Measurements from ENCODE around the gene UBE2K.
"Not testable (repeated sequence)": the region's sequence is repeated elsewhere in the genome, so short reads cannot be mapped to it uniquely, and the experiment has no call there.

UBE2K gene

GRCh38 chr4:39732728-39733127, 34.8 kb downstream of the UBE2K start:
- no peak for DNase-seq

DNA sequence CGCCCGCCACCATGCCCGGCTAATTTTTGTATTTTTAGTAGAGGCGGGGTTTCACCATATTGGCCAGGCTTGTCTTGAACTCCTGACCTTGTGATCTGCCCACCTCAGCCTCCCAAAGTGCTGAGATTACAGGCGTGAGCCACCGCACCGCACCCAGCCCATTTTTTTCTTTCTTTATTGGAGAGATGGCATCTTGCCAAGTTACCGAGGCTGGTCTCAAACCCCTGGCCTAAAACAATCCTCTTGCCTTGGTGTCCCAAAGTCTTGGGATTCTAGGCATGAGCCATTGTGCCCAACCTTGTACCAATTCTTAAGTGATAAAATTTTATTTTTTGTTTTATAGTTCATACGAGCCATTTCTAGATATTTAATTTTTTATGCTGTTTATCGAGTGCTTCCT, 41.7 kb downstream of the UBE2K start:
- DNase-seq = not testable (repeated sequence)

GRCh38 chr4:39741401-39741800, 43.5 kb downstream of the UBE2K start:
- no peak for DNase-seq

- DNase-seq = no peak
These were observed 48.0 kb downstream of the UBE2K start for GRCh38 chr4:39745920-39746319.

DNA sequence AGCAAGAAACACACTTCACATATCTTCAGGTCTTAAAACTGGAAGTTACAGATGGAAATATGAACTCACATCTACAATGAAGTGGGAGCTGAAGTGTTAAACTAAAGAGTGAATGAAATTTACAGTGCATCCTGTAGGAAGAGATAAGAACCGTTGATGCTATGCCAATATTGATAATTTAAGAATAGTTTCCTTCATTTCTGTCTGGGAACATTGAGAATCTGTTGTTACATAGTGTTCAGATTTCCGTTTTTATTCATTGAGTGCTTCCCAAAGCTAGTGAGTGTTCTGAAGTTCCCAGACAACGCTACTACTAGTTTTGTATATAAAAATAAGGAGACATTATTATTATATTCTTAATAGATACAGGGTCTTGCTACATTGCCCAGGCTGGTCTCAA, 52.3 kb downstream of the UBE2K start:
- no peak for DNase-seq

GRCh38 chr4:39754309-39754708, 56.4 kb downstream of the UBE2K start:
- no peak for DNase-seq

DNA sequence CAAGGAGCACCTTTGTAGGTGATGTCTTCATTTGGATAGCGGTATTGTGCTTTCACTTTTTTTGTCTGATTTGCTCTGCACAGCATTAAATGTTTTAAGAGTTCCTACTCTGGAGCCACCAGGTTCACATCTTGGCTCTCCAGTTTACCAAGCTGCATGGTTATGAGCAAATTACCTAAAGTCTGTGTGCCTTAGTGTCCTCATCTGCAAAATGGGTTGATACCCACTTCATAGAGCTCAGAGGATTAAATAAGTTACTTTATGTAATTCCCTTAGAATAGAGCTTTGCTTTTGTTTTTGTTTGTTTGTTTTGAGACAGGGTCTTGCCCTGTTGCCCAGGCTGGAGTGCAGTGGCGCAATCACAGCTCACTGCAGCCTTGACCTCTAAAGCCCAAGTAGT, 58.2 kb downstream of the UBE2K start:
- DNase-seq = no peak

- DNase-seq = no peak
These were observed 60.2 kb downstream of the UBE2K start for GRCh38 chr4:39758176-39758575.

- DNase-seq = no peak
These were observed 61.6 kb downstream of the UBE2K start for GRCh38 chr4:39759569-39759968.

DNA sequence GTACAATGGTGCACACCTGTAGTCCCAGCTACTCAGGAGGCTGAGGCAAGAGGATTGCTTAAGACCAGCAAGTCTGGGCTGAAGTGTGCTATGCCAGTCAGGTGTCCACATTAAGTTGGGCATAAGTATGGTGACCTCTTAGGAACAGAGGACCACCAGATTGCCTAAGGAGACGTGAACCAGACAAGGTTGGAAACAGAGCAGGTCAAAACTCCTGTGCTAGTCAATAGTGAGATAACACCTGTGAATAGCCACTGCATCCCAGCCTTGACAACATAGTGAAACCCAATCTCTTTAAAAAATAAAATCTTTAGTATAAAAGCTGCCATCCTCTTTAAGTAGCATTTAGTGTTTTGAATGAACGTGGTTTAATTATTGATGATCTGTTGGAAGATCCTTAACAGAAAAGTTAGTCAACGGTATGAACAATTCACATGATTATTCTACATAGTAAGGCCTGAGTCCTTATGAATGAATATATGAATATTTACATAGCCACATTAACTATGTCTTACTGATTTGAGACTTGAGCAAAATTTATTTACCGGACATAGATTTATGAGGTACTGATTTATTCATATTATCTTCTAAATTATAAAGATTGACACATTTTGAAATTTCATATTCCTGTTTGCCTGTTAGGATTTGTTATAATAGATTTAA, 63.2 kb downstream of the UBE2K start:
- DNase-seq = no peak

DNA sequence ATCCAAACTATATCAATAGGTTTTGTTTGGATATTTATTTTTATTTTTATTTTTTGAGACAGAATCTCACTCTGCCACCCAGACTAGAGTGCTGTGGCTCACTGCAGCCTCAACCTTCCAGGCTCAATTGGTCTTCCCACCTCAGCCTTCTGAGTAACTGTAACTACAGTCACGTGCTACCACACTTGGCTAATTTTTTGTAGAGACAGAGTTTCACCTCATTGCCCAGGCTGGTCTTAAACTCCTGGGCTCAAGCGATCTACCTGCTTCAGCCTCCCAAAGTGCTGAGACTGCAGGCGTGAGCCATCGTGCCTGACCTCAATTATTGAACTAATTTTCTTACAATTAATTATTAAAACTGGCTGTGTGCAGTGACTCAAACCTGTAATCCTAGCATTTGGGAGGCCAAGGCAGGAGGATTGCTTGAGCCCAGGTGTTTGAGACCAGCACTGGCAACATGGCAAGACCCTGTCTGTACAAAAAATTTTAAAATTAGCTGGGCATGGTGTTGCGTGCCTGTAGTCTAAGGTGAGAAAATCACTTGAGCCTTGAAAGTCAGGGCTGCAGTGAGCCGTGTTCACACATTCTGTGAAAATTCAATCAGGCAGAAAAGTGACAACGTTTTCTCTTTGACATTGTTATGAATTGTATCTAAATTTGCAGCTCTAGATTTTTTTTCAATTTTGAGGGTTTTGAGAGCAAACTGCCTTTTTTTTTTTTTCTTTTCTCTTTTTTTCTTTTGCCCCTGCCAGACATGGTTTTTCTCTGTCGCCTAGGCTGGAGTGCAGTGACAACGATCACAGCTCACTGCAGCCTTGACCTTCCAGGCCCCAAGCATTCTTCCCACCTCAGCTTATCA, 66.0 kb downstream of the UBE2K start:
- no peak for DNase-seq

DNA sequence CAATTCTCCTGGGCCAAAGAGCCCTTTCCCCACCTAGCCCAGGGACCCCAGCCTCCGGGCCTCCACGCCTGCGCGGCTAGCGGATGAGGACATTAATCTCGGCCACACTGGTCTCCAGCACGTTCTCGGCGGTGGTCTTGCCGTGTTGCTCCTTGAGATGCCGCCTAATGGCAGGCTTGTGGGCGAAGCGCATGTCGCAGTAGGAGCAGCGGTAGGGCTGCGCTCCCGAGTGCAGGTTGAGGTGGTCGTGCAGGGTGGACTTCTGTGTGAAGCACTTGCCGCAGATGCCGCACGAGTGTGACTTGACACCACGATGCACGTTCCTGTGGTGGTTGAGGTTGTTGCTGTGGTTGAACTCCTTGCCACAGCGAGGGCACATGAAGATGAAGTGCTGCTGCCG, 72.1 kb downstream of the UBE2K start:
- DNase-seq = no peak

GRCh38 chr4:39770471-39770870, 72.5 kb downstream of the UBE2K start:
- DNase-seq = no peak

- DNase-seq = no peak
These were observed 73.2 kb downstream of the UBE2K start for GRCh38 chr4:39770969-39771724.

DNA sequence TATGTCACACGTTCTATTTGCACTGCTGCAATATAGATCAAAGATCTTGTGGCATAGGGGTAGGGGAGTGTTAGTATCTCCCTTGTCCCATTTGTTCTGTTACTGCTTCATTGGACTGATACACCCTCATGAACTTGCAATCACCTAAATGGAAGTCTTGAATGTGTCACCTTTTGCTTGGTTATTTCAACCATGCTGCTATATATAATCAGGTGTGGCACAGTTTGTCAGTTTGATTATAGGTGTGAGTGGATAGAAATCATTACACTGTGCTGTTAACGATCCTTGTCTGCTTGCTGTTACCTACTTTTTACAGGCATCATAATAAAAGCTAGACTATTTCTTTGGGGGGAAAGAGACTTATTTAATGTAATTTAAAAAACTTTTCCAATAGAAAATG, 84.1 kb downstream of the UBE2K start:
- DNase-seq = not testable (repeated sequence)

- no peak for DNase-seq
These were observed 87.1 kb downstream of the UBE2K start for GRCh38 chr4:39785083-39785482.

DNA sequence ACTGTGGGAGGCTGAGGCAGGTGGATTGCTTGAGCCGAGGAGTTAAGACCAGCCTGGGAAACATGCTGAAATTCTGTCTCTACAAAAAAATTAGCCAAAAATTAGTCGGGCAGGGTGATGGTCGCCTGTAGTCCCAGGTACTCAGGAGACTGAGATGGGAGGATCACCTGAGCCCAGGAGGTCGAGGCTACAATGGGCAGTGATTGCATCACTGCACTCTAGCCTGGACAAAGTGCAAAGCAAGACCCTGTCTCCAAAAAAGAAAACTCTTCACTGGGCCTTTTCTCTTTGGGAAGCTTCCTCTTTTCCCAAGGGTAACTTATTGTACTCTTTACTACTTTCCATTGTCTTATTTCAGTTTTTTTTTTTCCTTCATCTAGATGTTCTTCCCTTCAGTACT, 88.9 kb downstream of the UBE2K start:
- DNase-seq = no peak

DNA sequence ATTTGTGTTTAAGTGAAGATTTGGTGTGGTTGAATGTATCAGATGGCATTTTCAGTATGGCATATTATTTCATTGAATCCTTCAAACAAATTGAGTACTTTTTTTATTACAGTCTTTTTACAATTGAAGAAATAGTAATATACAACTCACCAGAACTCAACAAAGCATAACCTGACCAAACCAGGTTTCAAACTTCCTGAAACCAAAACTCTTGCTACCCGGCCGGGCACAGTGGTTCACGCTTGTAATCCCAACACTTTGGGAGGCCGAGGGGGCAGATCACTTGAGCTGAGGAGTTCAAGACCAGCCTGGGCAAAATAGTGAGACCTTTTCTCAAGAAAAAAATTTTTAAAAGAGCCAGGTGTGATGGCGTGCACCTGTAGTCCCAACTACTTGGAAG, 94.2 kb downstream of the UBE2K start:
- no peak for DNase-seq

DNA sequence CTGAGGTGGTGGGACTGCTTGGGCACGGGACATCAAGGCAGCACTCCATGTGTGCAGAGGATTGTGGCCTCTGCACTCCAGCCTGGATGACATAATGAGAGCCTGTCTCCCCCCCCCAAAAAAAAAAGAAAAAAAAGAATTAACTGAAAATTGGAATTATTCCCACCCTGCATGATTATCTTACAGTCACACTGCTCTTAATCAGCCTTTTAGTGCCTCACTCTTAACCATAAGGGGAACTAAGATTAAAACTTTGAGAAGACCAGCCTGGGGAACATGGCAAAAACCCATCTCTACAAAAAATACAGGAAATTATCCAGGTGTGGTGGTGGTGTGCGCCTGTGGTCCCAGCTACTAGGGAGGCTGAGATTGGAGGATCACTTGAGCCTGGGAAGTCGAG, 94.6 kb downstream of the UBE2K start:
- DNase-seq = no peak

DNA sequence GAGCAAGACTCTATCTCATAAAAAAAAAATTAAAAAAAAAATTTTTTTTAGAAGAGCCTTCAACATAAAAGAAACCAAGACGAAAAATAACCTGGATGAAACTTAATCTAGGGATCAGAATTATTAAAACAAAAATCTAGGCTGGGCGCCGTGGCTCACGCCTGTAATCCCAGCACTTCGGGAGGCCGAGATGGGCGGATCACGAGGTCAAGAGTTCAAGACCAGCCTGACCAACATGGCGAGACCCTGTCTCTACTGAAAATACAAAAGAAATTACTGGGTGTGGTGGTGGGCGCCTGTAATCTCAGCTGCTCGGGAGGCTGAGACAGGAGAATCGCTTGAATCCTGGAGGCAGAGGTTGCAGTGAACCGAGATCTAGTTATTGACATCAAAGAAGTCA, 95.0 kb downstream of the UBE2K start:
- not testable (repeated sequence) for DNase-seq

DNA sequence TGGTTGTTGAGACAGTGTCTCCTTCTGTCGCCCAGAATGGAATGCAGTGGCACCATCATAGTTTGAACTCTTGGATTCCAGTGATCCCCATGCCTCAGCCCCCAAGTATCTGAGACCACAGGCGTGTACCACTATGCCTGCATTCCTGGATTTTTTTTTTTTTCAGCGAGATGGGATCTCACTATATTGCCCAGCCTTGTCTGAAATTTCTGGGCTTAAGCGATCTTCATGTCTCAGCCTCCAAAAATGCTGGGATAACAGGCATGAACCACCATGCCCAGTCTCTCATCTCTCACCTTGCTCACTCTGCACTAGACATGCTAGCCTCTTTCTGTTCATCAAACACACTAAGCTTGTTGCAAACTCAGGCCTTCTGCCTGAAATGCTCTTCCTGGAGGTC, 104.1 kb downstream of the UBE2K start:
- no peak for DNase-seq

DNA sequence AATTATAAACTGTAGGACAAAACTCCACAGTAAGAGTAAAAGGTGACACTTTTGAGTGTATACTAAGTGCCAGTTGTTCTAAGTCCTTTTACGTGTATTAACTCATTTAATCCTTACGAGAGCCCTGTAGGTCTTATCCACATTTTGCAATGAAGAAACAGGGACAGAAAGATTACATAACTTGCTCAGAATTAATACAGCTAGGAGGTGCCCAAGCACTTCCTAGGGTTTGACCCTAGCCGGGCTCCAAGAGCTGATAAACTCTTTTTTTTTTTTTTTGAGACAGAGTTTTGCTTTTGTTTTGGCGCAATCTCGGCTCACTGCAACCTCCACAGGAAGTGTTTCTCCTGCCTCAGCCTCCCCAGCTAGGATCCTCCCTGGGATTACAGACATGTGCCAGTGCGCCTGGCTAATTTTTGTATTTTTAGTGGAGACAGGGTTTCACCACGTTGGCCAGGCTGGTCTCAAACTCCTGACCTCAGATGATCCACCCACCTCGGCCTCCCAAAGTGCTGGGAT, 110.4 kb downstream of the UBE2K start:
- no peak for DNase-seq

- DNase-seq = no peak
These were observed 114.6 kb downstream of the UBE2K start for GRCh38 chr4:39812500-39812899.

DNA sequence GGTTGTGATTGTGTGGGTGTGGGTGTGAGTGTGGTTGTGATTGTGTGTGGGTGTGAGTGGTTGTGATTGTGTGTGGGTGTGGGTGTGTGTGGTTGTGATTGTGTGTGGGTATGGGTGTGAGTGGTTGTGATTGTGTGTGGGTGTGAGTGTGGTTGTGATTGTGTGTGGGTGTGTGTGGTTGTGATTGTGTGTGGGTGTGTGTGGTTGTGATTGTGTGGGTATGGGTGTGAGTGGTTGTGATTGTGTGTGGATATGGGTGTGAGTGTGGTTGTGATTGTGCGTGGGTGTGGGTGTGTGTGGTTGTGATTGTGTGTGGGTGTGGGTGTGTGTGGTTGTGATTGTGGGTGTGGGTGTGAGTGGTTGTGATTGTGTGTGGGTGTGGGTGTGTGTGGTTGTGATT, 115.1 kb downstream of the UBE2K start:
- DNase-seq = not testable (repeated sequence)

All from femur (tissue), 1 donor.